Measurements from ENCODE around the gene RBM22.

RBM22 gene

GRCh38 chr5:150671509-150672236 lies 29.2 kb downstream of the RBM22 start:
- DNase-seq, result peak; percentile 46

GRCh38 chr5:150670948-150671310 lies 29.9 kb downstream of the RBM22 start:
- DNase-seq, result no peak

GRCh38 chr5:150670275-150670947 lies 30.5 kb downstream of the RBM22 start:
- no peak for DNase-seq

- DNase-seq, result peak; percentile 63
Measured at GRCh38 chr5:150665044-150665443, 35.8 kb downstream of the RBM22 start.

- DNase-seq, result no peak
Measured at GRCh38 chr5:150663936-150664335, 36.9 kb downstream of the RBM22 start.

GRCh38 chr5:150662731-150663516 lies 37.9 kb downstream of the RBM22 start:
- DNase-seq, result no peak

- no peak for DNase-seq
Measured at GRCh38 chr5:150661821-150662596, 38.9 kb downstream of the RBM22 start.

GRCh38 chr5:150661086-150661485 lies 39.8 kb downstream of the RBM22 start, which contains the start of gene MYOZ3:
Gene MYOZ3 (plus strand): TSS chr5:150661251. CDS start chr5:150662942, 1,691 bp downstream.
- peak; percentile 30 for DNase-seq

GRCh38 chr5:150660108-150660831 lies 40.6 kb downstream of the RBM22 start:
- DNase-seq, result peak; percentile 9

GRCh38 chr5:150659360-150660107 lies 41.3 kb downstream of the RBM22 start:
- DNase-seq, result no peak

GRCh38 chr5:150658699-150659265 lies 42.1 kb downstream of the RBM22 start:
- peak; percentile 8 for DNase-seq

- DNase-seq, result no peak
Measured at GRCh38 chr5:150658121-150658520, 42.7 kb downstream of the RBM22 start.

- peak; percentile 90 for DNase-seq
Measured at GRCh38 chr5:150656191-150657132, 44.4 kb downstream of the RBM22 start.

- no peak for DNase-seq
Measured at GRCh38 chr5:150655221-150655620, 45.6 kb downstream of the RBM22 start.

GRCh38 chr5:150653762-150654556 lies 46.9 kb downstream of the RBM22 start:
- DNase-seq, result peak; percentile 36

- no peak for DNase-seq
Measured at GRCh38 chr5:150653145-150653761, 47.6 kb downstream of the RBM22 start.

- DNase-seq, result no peak
Measured at GRCh38 chr5:150651924-150652671, 48.8 kb downstream of the RBM22 start.

GRCh38 chr5:150651382-150651781 lies 49.5 kb downstream of the RBM22 start:
- DNase-seq, result peak; percentile 16
